Adrenal gland (tissue), 12 donors: Measurements from ENCODE around the gene TMEM250. TPM values are rescaled to one million over a fixed set of nuclear protein-coding genes. Genes with fewer than 3 reads are reported as not detected.

Source experiments
- DNase-seq, 7 donors: peaks; one replicate each; pipeline ENCODE4 v3.0.0-alpha.2; 2019 to 2020
- H3K27ac ChIP-seq, 5 donors: fragments of 200-600 bp; sonication (generic) in 4 of 5; 1 replicate in 3 of 5; 2 replicates in 2 of 5; pipeline versions ENCODE4 v1.5.1 to v1.8.0; 2016 to 2020; ENCODE audit warnings: mild to moderate bottlenecking in 1 of 5
- H3K27me3 ChIP-seq: fragments of 200-600 bp; 2 replicates; pipeline ENCODE4 v1.8.0; 2021
- H3K36me3 ChIP-seq, 2 donors: fragments of 200-600 bp; replicated peaks in 1 of 2; 1 replicate in 1 of 2; 2 replicates in 1 of 2; pipeline versions ENCODE4 v1.5.1 to v1.8.0; 2018 to 2022
- H3K4me1 ChIP-seq, 2 donors: fragments of 200-600 bp; replicated peaks in 1 of 2; 1 replicate in 1 of 2; 2 replicates in 1 of 2; pipeline versions ENCODE4 v1.5.1 to v1.8.0; 2018 to 2021
- H3K4me3 ChIP-seq, 4 donors: fragments of 200-600 bp; sonication (generic) in 3 of 4; one replicate each; pipeline ENCODE4 v1.5.1; 2016 to 2018
- H3K9me3 ChIP-seq, 3 donors: fragments of 200-600 bp; sonication (generic) in 1 of 3; replicated peaks in 1 of 3; 1 replicate in 2 of 3; 2 replicates in 1 of 3; pipeline versions ENCODE4 v1.5.1 to v1.8.0; 2016 to 2021
- POLR2A ChIP-seq, 2 donors: fragments of 450-650 bp; IDR thresholded peaks; one replicate each; pipeline ENCODE4 v1.6.1; 2017; ENCODE audit warnings: antibody characterized with exemption in 2 of 2, mild to moderate bottlenecking in 2 of 2, moderate library complexity in 1 of 2
- WGBS, 4 donors: extraction: QIAGEN DNeasy Blood & Tissue Kit in 2 of 4; methylation state at CpG; one replicate each; pipeline versions ENCODE4 v1.1.5 to v1.1.7; 2013 to 2017; 5-methylcytosine and 5-hydroxymethylcytosine counted together
- intact Hi-C, 2 donors: fragments of 100-400 bp; cut with DNase I; formaldehyde crosslinking; loops; one replicate each; pipeline versions ENCODE4 v1.14.1 to v1.15.0; 2022 to 2023
- polyA plus RNA-seq, 3 donors: library from polyadenylated mRNA; stranded (reverse); fragments of 200-250 nt in 2 of 3; fragments of 350-450 nt in 1 of 3; fragmentation: Illumina TruSeq in 1 of 3; extraction: RNeasy Lipid Tissue Mini Kit (QIAGEN cat#74804) in 1 of 3; gene quantifications; one replicate each; pipeline ENCODE4 v1.2.3, GENCODE V29; 2013 to 2014
- total RNA-seq, 9 donors: library from RNA; depleted of rRNA in 4 of 9; stranded (reverse); fragments of >200 nt in 4 of 9; fragments of 120-200 nt in 1 of 9; fragmentation: NEBNext Ultra II Directional in 1 of 9; extraction: Animal tissue kit (Norgen Biotek cat#: 25700) in 1 of 9; gene quantifications; one replicate each; pipeline versions ENCODE4 v1.1.0 to v1.2.4, GENCODE V29; 2013 to 2023
- TF ChIP-seq, protein P1 (sequence below), 6 experiments: fragments of 450-650 bp in 4 of 6; fragments of 200-600 bp in 2 of 6; sonication (generic) in 1 of 6; IDR thresholded peaks; 1 replicate in 5 of 6; 2 replicates in 1 of 6; pipeline versions ENCODE4 v1.5.1 to v1.8.0; 2016 to 2021; ENCODE audit warnings: antibody characterized with exemption in 6 of 6, mild to moderate bottlenecking in 2 of 6, moderate library complexity in 1 of 6
- donor health status: healthy with polysubstance abuse.
- donor health status: Bipolar disorder and iron deficiency.
- donor health status: DM: yes; HTN: yes; CAD: no.
- donor health status: DM: no; HTN: no; CAD: no.
- donor health status: DM: no; HTN: no; CAD: no.
- donor health status: DM: yes; HTN: yes; CAD: no.

TMEM250 gene
- total and polyA plus RNA-seq, 12 donors, result 5.2 to 47.2 (median 28.0) TPM

DNA sequence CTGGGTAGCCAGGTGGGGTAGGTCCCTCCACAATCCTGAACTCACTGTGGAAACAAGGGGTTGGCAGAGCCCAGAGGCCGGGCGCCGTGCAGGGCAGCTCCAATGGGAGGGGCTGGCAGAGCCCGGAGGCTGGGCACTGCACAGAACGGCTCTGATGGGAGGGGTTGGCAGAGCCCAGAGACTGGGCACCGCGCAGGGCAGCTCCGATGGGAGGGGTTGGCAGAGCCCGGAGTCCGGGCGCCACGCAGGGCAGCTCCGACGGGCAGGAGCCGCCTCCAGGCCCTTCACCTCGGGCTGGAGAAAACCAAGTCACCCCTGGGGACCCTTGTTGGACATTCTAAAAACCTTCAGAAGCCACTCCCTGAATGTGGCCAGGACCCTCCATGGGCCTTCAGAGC is 32.9 kb downstream of the TMEM250 start:
- intact Hi-C loops, result no loop called here
- 30 to 53% (median 50%) methylated on average over 5 to 16 of the region's 16 CpGs for WGBS, 4 donors

DNA sequence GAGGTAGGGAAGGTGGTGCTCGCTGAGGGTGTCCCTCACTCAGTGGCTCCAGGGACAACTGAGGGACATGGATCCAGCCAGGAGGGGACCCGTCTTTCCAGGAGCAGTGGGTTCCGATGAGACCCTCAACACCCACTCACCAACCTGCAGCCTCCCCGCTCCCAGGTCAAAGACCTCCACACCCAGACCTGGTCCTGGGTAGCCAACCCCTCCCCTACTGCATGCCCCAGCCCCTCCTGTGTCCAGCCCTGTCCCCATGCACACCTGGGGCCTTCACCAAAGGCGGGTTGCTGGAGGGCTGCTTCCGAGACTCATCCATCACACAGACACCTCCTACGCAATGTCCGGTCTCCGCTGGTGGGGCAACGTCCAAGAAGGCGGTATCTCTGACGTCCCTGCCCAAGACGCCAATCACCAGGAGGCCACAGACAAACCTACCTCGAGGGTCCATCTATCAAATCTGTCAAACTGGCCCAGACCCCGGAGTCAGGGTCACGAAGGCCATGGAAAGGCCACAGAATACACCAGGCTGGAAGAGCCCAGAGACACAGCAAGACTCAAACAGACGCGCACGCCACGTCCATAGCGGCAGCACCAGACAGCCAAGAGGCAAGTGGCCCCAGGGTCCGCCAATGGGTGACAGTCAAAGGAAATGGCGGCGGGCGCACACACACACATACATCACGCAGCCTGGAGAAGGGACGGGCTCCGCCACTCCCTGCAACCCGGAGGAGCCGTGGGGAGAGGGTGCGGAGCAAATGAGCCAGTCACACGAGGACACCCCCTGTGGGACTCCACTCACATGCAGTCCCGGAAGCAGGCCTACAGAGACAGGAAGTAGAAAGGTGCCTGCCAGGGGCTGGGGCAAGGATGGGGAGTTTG is 34.4 kb downstream of the TMEM250 start:
- no peak overlapping the region for H3K4me3 ChIP-seq
- H3K27ac ChIP-seq, result no peak overlapping the region
- intact Hi-C loops, result no loop called here
- no peak for TF ChIP-seq POLR2A (IDR thresholded peaks at IDR 0.05)
- TF ChIP-seq, protein P1, sequence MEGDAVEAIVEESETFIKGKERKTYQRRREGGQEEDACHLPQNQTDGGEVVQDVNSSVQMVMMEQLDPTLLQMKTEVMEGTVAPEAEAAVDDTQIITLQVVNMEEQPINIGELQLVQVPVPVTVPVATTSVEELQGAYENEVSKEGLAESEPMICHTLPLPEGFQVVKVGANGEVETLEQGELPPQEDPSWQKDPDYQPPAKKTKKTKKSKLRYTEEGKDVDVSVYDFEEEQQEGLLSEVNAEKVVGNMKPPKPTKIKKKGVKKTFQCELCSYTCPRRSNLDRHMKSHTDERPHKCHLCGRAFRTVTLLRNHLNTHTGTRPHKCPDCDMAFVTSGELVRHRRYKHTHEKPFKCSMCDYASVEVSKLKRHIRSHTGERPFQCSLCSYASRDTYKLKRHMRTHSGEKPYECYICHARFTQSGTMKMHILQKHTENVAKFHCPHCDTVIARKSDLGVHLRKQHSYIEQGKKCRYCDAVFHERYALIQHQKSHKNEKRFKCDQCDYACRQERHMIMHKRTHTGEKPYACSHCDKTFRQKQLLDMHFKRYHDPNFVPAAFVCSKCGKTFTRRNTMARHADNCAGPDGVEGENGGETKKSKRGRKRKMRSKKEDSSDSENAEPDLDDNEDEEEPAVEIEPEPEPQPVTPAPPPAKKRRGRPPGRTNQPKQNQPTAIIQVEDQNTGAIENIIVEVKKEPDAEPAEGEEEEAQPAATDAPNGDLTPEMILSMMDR (IDR thresholded peaks at IDR 0.05), result no peak
- H3K4me1 ChIP-seq, result peaks cover 13 to 53% of the 10 kb centered on the region in 2 donors
- H3K36me3 ChIP-seq, result no peaks in the 10 kb centered on the region
- DNase-seq, result peak in 2 of 7 donors; percentile 13 to 51
- no peaks in the 10 kb centered on the region for H3K9me3 ChIP-seq
- H3K27me3 ChIP-seq, result no peaks in the 10 kb centered on the region
- 84 to 87% (median 84%) methylated on average over 21 to 33 of the region's 33 CpGs for WGBS, 4 donors

More for the DNA sequence above, 32.9 kb downstream of the TMEM250 start:
- TF ChIP-seq POLR2A (IDR thresholded peaks at IDR 0.05), result no peak
- TF ChIP-seq, protein P1 (IDR thresholded peaks at IDR 0.05), result no peak
- H3K36me3 ChIP-seq, result no peaks in the 10 kb centered on the region
- peaks cover 5 to 60% of the 10 kb centered on the region in 2 donors for H3K4me1 ChIP-seq
- no peak overlapping the region for H3K4me3 ChIP-seq
- no peaks in the 10 kb centered on the region for H3K9me3 ChIP-seq
- DNase-seq, result peak; percentile 75 to 87 (median 83)
- H3K27ac ChIP-seq, result peak overlapping the region in 2 of 5 donors; percentile 54
- H3K27me3 ChIP-seq, result no peaks in the 10 kb centered on the region

DNA sequence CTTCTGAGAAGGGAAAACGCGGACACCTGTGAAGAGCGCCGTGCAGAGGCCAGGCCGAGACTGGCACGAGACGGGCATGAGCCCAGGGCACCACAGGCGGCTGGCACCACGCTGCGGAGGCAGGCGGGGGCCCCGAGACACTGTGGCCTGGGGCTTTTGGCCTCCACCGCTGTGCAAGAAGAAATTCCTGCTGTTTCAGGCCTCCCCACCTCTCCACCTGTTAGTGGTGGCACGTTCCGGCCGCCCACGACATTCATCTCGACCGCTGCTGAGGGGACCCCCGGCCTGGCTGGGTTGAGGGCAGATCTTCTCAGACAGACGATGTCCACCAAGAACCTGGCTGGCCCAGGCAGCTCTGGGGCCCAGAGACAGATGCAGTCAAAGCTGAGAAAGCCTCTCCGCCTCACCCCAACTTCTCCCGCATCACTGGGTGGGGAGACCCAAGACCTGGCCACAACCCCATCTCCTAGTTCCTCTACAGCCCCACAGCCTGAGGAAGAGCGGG is 35.1 kb downstream of the TMEM250 start:
- intact Hi-C loops, result no loop called here
- Histone ChIP-seq H3K4me1 (peaks cover 17 to 52% of the 10 kb centered on the region in 2 donors), H3K27ac (no peak overlapping the region), H3K4me3 (no peak overlapping the region), H3K36me3 (no peaks in the 10 kb centered on the region), H3K27me3 (no peaks in the 10 kb centered on the region), H3K9me3 (no peaks in the 10 kb centered on the region)
- TF ChIP-seq, protein P1 (IDR thresholded peaks at IDR 0.05), result no peak
- TF ChIP-seq POLR2A (IDR thresholded peaks at IDR 0.05), result no peak
- 80 to 95% (median 93%) methylated on average over 16 to 24 of the region's 24 CpGs for whole genome bisulfite sequencing, 4 donors
- DNase-seq, result no peak

DNA sequence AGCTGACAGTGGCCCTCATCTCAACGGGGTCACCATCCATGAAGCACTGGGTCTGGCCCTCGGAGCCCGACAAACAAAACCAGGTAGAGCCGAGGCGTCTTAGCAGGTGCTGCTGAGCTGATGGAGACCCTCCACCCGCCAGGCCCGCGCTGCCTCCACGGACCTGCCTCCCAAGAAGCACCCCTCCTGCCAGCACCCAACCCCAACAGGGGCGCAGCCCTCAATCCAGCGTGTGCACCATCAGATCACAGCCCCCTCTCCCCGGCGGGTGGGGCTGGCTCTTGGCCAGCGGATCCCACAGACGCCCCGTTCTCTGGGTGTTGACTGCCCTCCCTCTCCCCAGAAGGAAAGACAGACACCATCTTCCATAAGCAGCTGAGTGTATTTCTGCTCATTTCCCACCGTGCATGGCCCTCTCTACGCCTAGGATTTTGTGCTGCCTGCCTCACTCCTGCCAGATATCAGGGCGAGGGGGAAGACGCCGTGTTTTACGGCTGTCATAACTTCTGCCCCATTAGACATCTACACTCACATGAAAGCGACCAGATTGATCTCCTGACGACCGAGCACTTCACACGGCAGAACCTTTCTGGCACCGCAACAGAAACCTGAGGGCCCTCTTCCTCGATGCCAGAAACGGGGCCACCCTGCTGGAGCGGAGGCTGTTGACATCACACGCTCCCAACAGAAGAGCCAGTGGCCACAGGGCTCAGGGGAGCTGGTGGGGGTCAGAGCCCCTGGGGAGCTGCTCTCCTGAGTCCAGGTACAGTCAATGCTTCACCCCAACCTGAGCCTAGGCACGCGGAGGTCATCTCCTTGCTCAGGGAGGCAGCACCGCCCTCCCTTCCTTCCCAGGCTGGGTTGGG is 35.9 kb downstream of the TMEM250 start:
- H3K4me3 ChIP-seq, result no peak overlapping the region
- H3K27me3 ChIP-seq, result no peaks in the 10 kb centered on the region
- H3K9me3 ChIP-seq, result no peaks in the 10 kb centered on the region
- 85 to 89% (median 87%) methylated on average over 23 to 34 of the region's 34 CpGs for WGBS, 4 donors
- H3K27ac ChIP-seq, result no peak overlapping the region
- no peaks in the 10 kb centered on the region for H3K36me3 ChIP-seq
- intact Hi-C loops, result no loop called here
- peaks cover 17 to 43% of the 10 kb centered on the region in 2 donors for H3K4me1 ChIP-seq
- DNase-seq, result peak in 1 of 7 donors; percentile 14
- no peak for TF ChIP-seq POLR2A (IDR thresholded peaks at IDR 0.05)
- TF ChIP-seq, protein P1 (IDR thresholded peaks at IDR 0.05), result no peak
